Measurements from ENCODE around the gene PDLIM5.

DNA sequence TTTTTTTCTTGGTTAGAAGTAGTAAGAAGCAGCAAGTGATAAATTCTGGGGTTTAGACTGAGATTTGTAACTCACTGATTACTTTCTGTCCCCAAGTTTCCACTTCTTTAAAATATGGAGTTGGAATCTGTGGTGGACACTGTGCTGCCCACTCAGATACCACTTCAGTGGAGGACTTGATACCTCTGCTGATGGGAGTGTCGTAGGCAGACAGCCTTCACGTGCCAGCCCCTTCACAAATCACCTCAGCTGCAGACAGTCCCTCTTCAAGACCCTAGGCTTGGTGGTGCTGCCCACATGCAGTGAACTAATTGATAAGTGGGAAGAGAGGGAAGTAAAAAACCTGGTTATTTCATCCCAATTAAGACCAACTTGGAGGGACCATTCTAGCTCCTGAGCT is 139.5 kb downstream of the PDLIM5 start:
- TF ChIP-seq, protein P1, sequence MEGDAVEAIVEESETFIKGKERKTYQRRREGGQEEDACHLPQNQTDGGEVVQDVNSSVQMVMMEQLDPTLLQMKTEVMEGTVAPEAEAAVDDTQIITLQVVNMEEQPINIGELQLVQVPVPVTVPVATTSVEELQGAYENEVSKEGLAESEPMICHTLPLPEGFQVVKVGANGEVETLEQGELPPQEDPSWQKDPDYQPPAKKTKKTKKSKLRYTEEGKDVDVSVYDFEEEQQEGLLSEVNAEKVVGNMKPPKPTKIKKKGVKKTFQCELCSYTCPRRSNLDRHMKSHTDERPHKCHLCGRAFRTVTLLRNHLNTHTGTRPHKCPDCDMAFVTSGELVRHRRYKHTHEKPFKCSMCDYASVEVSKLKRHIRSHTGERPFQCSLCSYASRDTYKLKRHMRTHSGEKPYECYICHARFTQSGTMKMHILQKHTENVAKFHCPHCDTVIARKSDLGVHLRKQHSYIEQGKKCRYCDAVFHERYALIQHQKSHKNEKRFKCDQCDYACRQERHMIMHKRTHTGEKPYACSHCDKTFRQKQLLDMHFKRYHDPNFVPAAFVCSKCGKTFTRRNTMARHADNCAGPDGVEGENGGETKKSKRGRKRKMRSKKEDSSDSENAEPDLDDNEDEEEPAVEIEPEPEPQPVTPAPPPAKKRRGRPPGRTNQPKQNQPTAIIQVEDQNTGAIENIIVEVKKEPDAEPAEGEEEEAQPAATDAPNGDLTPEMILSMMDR (IDR thresholded peaks at IDR 0.05) = no peak
- TF ChIP-seq POLR2A (IDR thresholded peaks at IDR 0.05) = no peak
